Hematopoietic multipotent progenitor cell treated with erythropoietin and hydrocortisone succinate and interleukin-3 and kit ligand, for 8 days (in vitro differentiated cells): ENCODE measurements around the gene ANKRD34A.

Experiments
- DNase-seq: peaks from one replicate; pipeline ENCODE4 v3.0.0-alpha.2; 2015

ANKRD34A gene

GRCh38 chr1:145964328-145965118 lies at the start of gene ANKRD34A, which contains the start of gene POLR3GL:
Gene ANKRD34A (minus strand): TSS chr1:145964575. CDS start chr1:145961759, 2,816 bp downstream.
Gene POLR3GL (plus strand): TSS chr1:145964690. CDS start chr1:145974866, 10,176 bp downstream.
- peak; percentile 98 for DNase-seq

- no peak for DNase-seq
These were observed 49.2 kb upstream of the ANKRD34A start for GRCh38 chr1:146013559-146013922.

GRCh38 chr1:146012703-146013558 lies 48.6 kb upstream of the ANKRD34A start:
- DNase-seq = peak; percentile 87

GRCh38 chr1:146010126-146010738 lies 45.9 kb upstream of the ANKRD34A start:
- DNase-seq = no peak

DNA sequence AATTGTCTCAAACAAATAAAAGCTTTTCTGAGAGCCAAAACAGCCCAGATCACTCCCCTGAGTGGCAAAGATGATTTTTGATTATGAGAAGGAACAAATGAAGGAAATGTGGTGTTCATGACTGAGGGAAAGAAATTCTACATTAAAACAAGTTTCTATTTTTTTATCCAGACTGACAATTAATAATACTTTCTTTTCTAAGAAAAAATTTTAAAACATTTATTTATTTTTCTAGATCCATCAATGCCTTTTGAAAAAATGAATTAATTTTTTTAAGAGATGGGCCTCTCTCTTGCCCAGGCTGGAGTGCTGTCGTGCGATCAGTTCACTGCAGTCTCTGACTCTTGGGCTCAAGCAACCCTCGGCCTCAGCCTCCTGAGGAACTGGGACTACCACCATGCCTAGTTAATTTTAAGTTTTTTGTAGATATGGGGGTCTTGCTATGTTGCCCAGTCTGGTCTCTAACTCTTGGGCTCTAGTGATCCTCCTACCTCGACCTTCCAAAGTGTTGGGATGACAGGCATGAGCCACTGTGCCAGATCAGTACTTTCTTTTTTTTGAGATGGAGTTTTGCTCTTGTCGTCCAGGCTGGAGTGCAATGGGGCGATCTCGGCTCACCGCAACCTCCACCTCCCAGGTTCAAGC lies 43.2 kb upstream of the ANKRD34A start:
- DNase-seq = no peak

GRCh38 chr1:146001709-146002108 lies 37.3 kb upstream of the ANKRD34A start:
- no peak for DNase-seq

DNA sequence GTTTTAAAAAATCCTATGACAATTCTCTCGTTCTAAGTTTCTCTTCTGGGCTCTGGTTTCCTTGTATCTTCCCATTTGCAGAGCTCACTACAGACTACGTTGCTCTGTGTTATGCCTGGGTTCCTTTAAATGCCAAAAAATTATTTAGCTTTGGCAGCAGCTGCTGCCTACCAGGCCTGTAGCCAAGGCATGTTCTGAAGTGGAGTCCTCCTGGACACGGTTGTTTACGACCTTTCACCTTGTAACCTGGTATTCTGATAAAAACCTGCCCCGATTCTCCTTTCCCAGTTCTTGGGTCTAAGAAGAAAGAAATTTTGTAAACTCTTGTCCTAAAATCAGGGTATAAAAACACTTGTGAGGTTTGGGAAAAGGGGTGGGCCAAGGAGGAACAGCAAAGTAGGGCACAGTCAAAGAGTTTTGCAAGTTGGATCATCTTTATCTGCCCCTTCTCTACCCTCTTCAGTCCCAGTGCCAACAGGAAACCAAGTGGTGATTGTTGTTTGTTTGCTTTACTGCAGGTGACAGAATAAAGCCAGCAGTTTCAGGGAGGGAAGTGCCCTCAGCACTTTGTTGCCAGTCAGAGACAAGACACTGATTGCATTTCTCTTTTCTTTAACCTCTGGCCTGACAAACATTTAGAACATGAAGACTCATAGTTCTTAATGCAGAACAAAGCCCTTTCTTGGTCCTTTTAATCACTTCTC lies 35.1 kb upstream of the ANKRD34A start:
- no peak for DNase-seq

DNA sequence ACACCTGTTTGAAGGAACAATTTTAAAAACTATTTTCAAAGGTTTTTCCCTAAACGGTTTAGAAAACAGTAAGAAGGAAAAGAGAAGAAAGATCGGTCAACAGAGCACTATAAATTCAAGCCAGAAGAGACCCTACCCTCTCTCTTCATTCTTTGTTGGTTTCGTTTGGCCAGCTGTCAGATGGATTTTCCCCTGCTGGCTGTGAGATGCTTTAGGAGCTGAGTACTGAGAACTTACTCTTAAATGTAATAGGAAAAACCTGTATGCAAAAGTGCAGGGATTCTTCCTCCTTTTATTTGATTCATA lies 33.3 kb upstream of the ANKRD34A start:
- DNase-seq = peak; percentile 36

GRCh38 chr1:145997016-145997717 lies 32.8 kb upstream of the ANKRD34A start:
- peak; percentile 71 for DNase-seq

DNA sequence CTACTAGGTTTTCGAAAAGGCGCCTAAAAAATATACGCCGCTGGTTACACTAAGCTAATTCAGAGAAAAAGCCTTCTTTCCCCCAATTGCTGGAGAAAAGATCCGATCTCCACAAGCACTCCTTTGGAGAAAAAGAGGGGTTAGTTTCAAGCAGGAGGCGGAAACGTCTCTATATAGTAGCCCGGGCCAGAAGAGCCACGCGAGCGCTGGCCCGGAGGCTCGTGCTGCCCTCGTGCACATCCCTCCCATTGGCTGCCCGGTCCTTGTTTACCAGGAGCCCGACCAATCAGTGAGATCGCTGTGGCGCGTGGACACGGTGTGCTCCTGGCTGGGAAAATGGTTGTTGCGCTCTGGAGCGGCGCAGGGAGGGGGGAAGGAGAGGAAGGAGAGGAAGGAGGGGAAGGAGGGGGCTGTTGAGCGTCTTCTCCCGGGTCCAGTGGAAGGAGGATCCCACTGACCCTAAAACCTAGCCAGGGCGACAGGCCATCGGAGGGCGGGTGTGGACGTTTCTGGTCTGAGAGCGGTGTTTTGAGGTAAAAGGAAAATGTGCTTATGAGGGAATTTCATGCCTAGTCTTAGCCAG lies 32.1 kb upstream of the ANKRD34A start, which contains the start of gene TXNIP:
TXNIP (minus strand) TSS at position 147 of the 583 bp plus-strand sequence. CDS start 313 bp downstream, outside the sequence.
- peak; percentile 99 for DNase-seq

- DNase-seq = peak; percentile 44
These were observed 31.6 kb upstream of the ANKRD34A start for GRCh38 chr1:145995964-145996432.

DNA sequence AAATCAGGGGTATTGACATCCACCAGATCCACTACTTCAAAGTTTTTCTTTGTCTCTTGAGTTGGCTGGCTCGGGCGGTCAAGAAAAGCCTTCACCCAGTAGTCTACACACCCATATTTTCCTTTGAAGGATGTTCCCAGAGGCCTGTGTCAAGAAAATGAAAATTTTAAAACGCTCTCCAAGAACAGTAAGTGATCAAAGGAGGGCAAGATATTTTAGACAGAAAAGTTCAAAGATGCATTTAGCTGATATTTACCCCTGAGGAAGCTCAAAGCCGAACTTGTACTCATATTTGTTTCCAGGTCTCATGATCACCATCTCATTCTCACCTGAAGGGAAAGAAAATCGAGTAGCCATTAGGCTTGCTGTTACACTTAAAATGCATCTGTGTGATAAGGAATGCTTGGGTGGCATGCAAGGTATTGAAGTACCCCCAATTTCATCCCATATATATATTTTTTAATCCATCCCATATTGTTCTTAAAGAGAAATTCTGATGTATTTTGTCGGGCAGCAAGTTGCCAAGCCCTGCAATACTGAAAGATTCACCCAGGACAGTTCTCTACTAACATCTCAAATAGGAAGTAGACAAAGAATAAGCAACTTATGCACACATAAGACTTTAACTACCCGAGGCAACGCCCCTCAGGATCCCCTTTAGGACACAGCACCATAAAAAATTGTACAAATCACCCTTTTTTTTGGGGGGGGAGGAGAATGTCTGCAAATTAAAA lies 30.9 kb upstream of the ANKRD34A start:
- DNase-seq = peak; percentile 39

DNA sequence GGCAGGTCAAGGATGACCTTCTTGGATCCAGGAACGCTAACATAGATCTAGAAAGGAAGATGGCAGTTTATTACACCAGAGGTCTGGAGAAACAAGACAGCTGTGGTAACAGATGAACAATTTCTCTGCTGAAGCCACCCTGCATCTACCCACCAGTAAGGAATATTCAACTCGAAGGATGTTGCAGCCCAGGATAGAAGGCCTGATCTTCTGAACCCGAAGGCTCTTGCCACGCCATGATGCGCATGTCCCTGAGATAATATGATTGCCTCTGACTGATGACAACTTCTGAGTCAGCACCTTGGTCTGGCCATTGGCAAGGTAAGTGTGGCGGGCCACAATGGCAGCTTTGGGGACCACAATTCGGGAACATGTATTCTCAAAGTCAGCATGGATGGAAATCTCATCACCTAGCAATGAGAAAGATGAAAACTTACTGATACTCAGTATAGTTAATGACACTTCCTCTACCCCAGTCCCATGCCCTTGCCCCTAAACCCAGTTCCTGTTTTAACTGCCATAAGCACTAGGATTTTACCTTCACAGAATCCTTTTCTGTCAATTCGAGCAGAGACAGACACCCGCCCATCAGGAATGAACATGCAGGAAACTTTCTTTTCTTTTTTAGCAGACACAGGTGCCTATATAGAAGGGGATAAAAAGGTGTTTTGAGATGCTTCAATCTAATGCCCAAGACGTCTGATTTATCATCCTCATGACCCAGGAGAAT lies 30.2 kb upstream of the ANKRD34A start:
- DNase-seq = peak; percentile 48

- peak; percentile 47 for DNase-seq
These were observed 29.4 kb upstream of the ANKRD34A start for GRCh38 chr1:145993618-145994390.

DNA sequence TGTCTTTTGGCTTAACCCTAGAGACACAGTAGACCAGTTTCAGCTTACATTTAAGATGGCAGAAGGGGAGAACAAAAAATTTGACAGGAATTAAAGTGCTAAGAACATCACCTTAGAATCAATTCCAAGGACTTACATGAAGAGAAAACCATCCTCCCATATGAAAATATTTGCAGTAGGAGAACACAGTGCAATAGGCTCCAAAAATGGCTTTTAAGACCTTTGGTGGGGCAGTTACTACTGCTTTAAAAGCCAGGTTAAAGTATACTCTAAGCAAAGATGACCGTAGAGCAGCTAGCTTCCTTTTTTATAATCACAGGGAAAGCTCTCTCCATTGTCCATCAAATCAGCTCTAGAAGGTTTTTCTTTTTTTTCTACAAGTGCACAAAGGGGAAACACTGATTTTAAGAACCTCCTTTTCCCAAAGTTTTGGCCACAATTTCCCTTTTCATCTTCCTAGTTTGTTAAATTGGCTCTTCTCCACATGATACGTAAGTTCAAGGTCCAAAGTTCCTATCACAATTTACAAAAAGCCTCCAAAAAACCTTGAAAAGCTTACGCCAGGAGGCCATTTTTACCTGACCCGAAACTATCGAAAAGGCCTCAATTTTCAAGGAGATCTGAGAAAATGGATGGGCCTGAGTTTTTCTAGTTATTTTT lies 28.7 kb upstream of the ANKRD34A start:
- no peak for DNase-seq

DNA sequence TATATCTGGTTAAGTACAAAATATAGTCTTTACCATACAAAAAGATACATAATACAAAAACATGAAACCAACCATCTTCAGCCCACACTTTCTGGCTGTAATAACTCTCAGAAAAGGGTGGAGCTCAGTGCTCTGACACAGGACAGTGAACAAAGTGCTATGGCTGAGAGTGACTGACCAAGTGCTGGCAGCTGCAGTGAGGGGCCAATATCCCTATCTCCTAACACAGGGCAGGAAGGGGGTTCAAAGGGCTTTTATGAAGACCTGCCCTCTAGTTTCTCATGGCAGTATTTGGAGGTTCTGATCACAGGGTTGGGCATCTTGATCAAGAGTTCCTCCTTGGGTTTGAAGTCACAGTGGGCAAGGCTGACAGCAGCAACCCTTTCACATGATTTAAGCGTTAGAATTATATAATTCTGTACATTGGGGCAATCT lies 28.1 kb upstream of the ANKRD34A start:
- peak; percentile 33 for DNase-seq

DNA sequence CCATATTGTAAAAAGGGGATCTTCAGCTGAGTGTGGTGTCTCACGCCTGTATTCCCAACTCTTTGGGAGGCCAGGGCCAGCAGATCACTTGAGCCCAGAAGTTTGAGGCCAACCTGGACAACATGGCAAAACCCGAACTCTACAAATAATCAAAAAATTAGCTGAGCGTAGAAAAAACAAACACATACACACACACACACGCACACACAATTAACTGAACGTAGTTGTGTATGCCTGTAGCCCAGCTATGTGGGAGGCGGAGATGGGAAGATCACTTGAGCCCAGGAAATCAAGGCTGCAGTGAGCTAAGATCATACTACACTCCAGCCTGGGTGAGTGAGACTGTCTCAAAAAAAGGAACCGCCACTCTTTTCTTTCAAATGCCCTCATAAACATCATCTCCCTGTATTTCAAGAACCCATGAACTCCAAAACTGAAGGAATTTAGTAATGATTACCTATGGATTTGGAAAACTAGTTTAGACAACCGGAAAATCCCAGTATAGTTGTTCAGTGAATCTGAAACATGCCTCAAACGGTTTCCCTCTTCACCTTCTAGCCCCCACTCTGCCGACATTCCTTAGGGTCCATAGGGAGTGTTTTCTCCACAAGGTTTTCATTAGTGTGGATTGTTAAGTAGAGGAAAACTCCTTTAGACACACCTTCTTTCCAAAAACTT lies 27.5 kb upstream of the ANKRD34A start:
- DNase-seq = peak; percentile 50
